NCI-H345 treated with DMSO at 0.1 percent for 48 hours (cell line): ENCODE measurements around the gene ABCD3.
A peak's percentile ranks its signal among the peaks of the same experiment; 100 is the strongest.
"Not testable (repeated sequence)": the region's sequence is repeated elsewhere in the genome, so short reads cannot be mapped to it uniquely, and the experiment has no call there.

Source experiments
- DNase-seq: peaks from one replicate; lab custom pipeline; 2025; ENCODE audit not compliant: unreplicated experiment; lab: John Stamatoyannopoulos, UW

ABCD3 gene

DNA sequence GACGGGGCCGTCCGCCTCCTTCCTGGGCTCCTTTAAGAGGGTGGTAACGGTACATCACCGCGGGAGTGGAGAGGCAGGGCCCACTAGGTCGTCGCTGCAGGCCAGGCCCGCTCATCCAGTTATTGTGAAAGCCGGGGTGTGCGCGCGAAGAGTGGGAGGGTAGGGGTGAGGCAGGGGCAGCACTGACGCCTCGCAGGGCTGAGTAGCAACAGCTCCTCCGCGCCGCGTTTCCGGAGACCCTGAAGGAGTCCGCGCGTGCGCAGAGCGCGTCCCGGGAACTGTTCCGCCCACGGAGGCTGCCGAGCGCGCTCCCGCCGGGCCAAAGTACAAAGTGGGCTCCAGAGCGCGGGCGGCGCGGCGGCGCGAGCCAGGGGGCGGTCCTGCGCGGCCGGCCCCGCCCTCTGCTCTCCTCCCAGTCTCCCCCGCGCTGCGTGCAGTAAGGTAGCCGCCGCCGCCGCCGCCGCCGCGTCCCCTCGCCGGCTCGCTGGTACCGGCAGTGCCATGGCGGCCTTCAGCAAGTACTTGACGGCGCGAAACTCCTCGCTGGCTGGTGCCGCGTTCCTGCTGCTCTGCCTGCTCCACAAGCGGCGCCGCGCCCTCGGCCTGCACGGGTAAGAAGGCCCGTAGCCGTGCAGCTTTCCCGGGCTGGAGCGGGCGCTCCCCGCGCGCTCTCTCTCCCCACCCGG lies at the start of gene ABCD3:
Gene ABCD3 (plus strand): TSS at position 412 of the 686 bp plus-strand sequence. CDS start 90 bp downstream, at position 502.
- peak; percentile 92 for DNase-seq

DNA sequence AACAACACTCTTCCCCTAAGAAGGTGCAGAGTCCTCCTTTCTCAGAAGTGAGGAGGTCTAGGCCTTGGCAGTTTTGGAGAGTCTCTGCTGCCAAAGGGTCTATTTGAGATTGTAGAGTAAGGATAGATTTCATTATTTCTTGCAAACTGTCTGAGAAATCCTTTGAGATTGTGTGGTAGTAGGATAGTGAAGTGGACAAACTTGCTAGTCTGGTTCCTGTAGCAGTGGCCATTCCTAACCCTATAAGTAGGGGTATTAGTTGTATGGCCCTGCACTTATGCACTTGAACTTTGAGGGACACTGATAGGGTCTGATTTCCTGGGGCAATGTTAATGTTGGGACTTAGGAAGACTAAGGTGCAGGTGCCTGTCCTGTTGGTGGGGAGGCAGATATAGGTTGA lies 45.4 kb upstream of the ABCD3 start:
- DNase-seq, result not testable (repeated sequence)

DNA sequence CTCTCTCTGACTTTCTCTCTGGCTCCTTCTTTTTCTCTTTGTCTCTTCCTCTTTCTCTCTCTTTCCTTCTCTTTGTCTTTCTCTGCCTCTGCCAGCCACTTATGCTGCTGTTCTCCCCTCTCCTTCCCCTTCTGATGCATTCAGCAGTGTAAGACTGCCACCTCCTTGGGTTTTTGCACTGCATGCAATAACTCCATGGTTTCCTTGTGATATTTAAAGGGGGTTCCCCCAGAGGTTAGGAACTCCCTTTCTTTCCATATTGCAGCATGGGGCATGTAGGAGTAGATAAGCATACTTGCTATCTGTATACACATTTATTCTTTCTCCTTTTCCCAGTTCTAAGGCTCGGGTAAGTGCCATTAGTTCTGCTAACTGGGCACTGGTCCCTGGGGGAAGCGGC lies 44.9 kb upstream of the ABCD3 start:
- not testable (repeated sequence) for DNase-seq

GRCh38 chr1:94375666-94376065 lies 42.5 kb upstream of the ABCD3 start:
- DNase-seq, result not testable (repeated sequence)

- DNase-seq, result not testable (repeated sequence)
Measured at GRCh38 chr1:94378493-94378892, 39.7 kb upstream of the ABCD3 start.

DNA sequence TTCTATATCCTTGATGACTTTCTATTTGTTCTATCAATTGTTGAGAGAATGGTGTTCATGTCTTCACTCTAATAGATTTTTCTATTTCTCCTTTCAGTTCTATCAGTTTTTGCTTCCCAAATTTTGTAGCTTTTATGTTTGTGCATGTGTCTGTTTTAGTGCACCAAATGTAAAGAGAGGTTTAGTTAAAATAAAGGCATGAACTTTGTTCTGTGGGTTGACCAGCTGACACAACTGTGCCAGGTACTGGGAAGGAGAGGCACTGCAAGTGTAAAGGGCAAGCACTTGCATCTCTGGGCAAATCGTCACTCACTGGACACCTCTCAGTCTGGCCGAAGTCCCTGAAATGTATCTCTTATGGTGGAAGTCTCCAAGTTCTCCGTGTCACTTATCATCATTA lies 38.6 kb upstream of the ABCD3 start:
- no peak for DNase-seq

DNA sequence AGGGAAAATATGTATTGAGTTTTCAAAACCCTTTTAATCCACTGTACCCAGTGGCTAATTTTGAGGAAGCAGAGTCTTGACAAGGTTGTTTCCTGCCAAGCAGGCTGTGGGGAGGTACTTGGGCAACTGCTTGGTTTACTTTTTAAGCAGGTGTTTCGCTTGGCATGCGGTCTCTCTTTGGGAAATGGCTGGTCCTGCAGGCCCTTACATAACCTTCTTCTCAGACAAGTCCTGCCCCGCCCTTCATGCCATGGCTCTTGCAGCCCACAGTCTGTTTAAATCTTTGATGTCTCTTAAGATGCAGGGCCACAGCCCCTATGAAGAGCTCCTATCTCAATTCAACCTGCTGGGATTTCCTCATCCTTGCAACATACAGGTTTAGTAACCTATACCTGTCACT lies 36.0 kb upstream of the ABCD3 start:
- DNase-seq, result no peak

DNA sequence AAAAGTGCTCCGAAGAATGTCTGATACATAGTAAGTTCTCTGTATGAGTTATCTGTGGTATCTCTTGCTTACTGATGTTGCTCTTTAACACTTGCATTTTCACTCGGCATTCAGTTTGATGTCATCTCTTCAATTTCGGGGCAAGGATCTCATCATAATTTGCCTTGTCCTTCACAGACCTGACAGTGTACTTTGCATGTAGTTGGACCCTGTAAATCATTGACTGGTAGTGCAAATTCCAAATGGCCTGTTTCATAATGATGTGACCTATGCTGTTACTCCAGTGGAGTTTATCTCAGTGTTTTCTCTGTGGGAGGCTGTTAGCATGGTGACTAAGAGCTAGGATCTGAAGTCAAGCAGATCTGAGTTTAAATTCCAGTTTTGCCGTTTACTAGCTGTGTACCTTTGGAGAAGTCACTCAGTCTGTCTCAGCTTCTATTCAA lies 34.2 kb upstream of the ABCD3 start:
- DNase-seq, result no peak

DNA sequence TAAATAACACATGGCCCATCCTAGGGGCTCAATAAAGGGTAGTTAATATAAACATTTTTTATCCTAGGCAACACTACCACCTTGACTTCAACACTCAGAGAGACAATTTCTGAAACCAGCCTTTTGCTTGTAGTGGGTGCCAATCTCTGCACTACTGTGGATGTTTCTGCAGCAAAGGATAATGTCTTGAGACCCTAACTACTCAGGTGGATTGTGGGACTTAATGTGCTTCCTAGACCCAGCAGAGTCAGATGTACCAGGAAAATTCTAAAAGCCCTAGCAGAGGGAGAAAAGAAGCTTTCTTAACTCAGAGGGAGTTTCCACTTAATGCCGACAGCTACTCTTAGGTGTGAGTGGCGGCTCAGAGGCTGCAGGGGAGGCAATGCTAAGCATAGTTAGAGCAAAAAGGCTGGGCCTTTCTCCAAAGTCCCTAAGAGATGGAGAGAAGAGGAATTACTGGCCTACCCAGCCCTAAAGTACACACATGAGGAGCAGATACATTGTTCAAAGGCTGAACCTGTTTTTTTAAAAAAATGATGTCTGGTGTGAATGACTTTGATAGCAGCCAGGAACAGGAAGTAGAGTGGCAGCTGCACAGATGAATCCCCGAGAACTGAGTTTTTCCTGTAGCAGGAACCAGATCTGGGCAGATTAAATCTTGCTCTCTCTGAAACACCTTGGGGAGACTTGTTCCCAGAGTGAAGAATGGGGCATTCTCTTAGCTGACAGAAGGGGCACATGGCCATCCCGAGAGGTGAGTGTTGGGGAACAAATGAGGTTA lies 33.5 kb upstream of the ABCD3 start:
- DNase-seq, result no peak

DNA sequence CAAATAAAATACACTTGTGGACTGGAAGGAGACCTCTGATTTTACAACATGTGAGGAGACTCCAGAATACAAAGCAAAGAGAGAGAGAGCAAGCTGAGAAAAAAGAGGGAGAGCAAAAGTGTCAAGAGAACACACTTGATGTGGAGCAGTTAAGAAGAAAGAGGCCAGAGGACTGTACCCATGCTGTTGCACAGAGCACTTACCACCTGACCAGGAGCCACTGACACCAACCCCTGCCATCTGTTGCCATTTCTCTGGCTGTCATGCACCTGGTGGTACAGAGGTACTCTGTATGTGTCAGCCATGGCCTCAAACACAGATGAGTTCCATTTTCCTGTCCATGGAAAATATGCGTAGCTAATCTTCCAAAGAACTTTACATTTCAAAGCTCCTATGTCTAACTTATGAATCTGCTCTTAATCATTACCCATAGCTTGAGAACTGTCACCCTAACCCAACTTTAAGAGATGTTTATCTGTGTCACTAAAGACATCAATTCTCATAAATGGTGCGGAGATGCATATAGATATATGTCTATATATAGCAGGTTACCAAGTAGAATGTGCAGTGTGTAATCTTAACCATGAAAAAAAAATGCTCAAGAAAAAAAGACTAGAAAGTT lies 32.8 kb upstream of the ABCD3 start:
- DNase-seq, result no peak

GRCh38 chr1:94389298-94389697 lies 28.9 kb upstream of the ABCD3 start:
- DNase-seq, result no peak

DNA sequence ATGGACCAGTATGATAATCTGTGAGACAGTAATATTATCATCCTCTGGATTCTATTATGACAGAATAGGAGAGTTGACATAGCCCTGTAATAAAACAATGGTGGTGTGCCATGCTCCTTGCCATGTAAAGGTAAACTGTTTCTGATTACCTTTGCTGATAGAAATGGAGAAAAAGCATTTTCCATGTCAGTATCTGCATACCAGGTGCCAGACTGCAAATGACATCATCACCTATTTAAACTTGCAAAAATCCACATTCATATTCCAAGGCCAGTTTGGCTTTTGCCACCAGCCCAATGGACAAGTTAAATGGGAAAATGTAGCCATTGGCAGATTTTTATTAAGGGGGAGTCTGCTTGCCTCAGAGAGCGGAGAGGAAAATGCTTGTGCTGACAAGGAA lies 23.9 kb upstream of the ABCD3 start:
- DNase-seq, result no peak

DNA sequence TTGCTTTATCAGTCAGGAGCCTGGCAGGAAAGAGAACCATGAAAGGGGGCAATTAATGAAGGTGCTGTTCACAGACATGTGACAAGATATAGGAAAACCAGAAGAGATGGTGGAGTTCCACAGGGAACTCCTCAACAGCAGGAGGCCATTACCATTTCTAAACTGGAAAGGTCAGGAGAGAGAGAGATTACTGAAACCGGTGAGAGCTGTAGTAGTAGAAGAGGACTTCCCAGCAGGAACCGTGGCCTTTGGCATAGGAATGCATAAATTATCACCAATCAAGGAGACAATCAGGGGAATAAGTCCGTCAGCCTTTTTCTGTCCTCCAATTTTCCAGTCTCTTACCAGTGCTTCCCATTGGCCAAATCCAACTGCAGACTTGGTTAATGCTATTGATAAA lies 23.0 kb upstream of the ABCD3 start:
- no peak for DNase-seq

DNA sequence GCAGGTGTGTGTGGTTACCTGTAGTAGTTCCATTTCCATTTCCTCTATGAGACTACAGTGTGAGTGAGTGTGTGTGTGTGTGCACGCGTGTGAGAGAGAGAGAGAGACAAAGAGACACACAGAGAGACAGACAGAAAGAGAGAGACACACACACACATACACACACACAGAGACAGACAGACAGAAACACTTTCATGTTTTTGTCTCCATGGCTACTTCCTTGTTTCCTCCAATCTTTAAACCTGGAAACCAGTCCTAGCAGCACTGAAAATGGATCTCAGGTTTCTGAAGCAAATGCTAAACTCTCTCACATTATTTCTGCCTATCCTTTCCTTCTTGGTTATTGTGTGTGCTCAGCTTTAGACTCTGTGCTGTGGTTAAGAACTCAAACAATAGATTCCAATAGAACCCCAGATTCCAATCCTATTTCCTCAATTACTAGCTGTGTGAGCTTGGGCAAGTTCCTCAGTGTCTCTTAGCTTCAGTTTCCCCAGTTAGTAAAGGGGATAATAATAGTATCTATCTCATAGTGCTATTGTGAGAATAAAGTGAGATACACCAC lies 22.4 kb upstream of the ABCD3 start:
- DNase-seq, result no peak

- no peak for DNase-seq
Measured at GRCh38 chr1:94396356-94397010, 21.7 kb upstream of the ABCD3 start.

GRCh38 chr1:94398356-94398755 lies 19.8 kb upstream of the ABCD3 start:
- DNase-seq, result no peak

DNA sequence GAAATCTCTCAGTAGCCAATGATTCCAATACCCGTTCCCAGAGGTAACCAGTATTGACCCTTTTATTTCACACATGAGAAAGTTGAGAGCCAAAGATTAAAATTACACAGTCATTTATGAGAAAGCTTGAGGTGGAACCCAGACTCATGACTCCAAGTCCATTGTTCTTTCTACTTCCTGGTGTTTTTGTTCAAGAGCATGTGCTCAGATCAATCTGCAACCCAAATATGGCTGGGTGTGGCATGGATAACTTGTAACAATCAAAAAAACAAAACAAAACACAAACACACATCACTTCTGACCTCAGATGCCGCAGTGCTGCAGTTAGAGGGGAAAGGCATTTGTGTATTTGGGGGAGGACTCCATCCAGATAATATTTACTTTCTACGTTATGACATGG lies 18.7 kb upstream of the ABCD3 start:
- no peak for DNase-seq

DNA sequence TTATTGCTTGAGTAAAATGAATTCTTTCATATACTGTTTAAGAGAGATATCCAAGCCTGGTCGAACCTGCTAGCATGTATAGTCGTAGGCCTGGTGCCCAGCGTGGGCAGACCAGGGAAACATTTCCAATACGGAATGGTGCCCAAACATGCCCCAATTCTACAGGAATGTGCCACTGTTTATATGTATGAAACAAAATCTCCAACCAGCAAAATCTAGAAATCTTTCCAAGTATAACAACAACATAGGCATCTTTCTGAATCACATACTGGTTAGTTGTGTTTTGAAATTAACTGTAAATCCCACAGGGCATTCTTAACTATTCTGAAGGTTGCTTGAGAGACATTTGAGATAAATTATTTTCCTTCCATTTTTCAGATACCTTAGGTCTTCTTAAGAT lies 17.0 kb upstream of the ABCD3 start:
- DNase-seq, result no peak

- DNase-seq, result no peak
Measured at GRCh38 chr1:94406446-94406845, 11.7 kb upstream of the ABCD3 start.

DNA sequence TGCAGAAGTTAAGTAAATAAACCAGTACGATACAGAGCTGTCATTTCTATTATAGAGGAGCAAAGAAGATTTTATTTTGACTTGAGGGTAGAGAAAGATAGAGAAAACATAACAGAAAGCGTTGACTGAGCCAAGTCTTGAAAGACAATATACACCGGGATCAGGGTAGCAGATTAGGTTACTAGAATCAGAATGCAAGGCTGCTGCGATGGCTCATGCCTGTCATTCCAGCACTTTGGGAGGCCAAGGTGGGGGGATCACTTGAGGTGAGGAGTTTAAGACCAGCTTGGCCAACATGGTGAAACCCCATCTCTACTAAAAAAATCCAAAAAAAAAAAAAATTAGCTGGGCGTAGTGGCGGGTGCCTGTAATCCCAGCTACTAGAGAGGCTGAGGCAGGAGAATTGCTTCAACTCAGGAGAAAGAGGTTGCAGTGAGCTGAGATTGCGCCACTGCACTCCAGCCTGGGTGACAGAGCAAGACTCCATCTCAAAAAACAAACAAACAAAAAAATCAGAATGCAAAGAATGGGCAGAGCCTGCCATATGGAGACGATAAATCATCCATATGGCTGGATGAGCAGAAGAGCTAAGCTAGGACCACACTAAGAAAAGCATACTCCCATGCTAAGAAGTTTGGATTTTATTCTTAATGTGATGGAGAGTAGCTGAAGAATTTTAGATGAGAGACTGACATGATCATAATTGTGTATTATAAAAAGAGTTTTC lies 9.9 kb upstream of the ABCD3 start:
- no peak for DNase-seq

DNA sequence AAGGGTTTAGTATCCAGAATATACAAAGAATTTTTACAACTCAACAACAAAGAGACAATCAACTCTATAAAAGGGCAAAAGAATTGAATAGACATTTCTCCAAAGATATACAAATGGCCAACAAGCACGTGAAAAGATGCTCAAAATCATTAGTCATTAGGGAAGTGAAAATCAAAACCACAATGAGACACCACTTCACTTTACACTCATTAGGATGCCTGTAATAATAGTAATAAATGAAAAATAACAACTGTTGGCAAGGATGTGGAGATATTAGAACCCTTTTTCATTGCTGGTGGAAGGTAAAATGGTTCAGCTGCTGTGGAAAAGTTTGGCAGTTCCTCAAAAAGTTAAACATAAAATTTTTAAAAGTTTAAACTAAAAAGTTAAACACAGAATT lies 7.0 kb upstream of the ABCD3 start:
- DNase-seq, result no peak
